ENCODE results near the gene ASTN1.

- TF ChIP-seq POLR2AphosphoS5 (IDR thresholded peaks at IDR 0.05) (no peak), CTCF (IDR thresholded peaks at IDR 0.05) (no peak), POLR2A (IDR thresholded peaks at IDR 0.05) (no peak), EP300 (IDR thresholded peaks at IDR 0.05) (no peak)
Measured at GRCh38 chr1:177092001-177092400, 72.5 kb downstream of the ASTN1 start.

Measured in gastroesophageal sphincter (tissue), 3 donors.